Tibial artery (tissue), 4 donors: ENCODE data around the gene FRMD4A.

Source experiments
- DNase-seq, 2 donors: peaks; one replicate each; pipeline ENCODE4 v3.0.0-alpha.2; 2019
- H3K27ac ChIP-seq, 2 donors: fragments of 200-600 bp; sonication (generic) in 1 of 2; 1 replicate in 1 of 2; 2 replicates in 1 of 2; pipeline ENCODE4 v1.5.1; 2018 to 2019; ENCODE audit warnings: mild to moderate bottlenecking in 1 of 2
- H3K27me3 ChIP-seq, 2 donors: fragments of 200-600 bp; sonication (generic) in 1 of 2; one replicate each; pipeline versions ENCODE4 v1.5.1 to v1.6.0; 2016 to 2019
- H3K36me3 ChIP-seq, 3 donors: fragments of 200-600 bp; sonication (generic) in 2 of 3; one replicate each; pipeline ENCODE4 v1.5.1; 2016 to 2019; ENCODE audit warnings: mild to moderate bottlenecking in 2 of 3
- H3K4me1 ChIP-seq, 4 donors: fragments of 200-600 bp; sonication (generic) in 2 of 4; 1 replicate in 3 of 4; 2 replicates in 1 of 4; pipeline ENCODE4 v1.5.1; 2016 to 2019
- H3K4me3 ChIP-seq, 2 donors: fragments of 200-600 bp; sonication (generic) in 1 of 2; 1 replicate in 1 of 2; 2 replicates in 1 of 2; pipeline ENCODE4 v1.5.1; 2018 to 2019; ENCODE audit warnings: mild to moderate bottlenecking in 2 of 2
- H3K9me3 ChIP-seq, 3 donors: fragments of 200-600 bp; sonication (generic) in 1 of 3; one replicate each; pipeline ENCODE4 v1.5.1; 2016 to 2019
- CTCF ChIP-seq, 2 experiments: fragments of 200-600 bp in 1 of 2; fragments of 450-650 bp in 1 of 2; IDR thresholded peaks; one replicate each; pipeline ENCODE4 v1.5.1; 2017 to 2019; ENCODE audit warnings: antibody characterized with exemption in 2 of 2, mild to moderate bottlenecking in 1 of 2, moderate library complexity in 1 of 2
- intact Hi-C: fragments of 100-400 bp; cut with DNase I; formaldehyde crosslinking; loops from one replicate; pipeline ENCODE4 v1.15.0; 2023; ENCODE audit warnings: low total_unique reads

The FRMD4A gene

GRCh38 chr10:13775786-13776775 is 554.6 kb downstream of the FRMD4A start:
- H3K27ac ChIP-seq: no peak overlapping the region
- no peak for TF ChIP-seq CTCF (IDR thresholded peaks at IDR 0.05)
- peaks cover 0 to 5% (median 0%) of the 10 kb centered on the region in 3 donors for H3K36me3 ChIP-seq
- intact Hi-C loops: loop anchor here (5.0 kb wide), 1 partner anchor 164 kb away; no protein-coding TSS in a partner anchor
- no peaks in the 10 kb centered on the region for H3K9me3 ChIP-seq
- no peak for DNase-seq
- H3K4me3 ChIP-seq: no peak overlapping the region
- no peaks in the 10 kb centered on the region for H3K27me3 ChIP-seq
- peaks cover 0 to 15% (median 5%) of the 10 kb centered on the region in 4 donors for H3K4me1 ChIP-seq

GRCh38 chr10:13774303-13774893 is 556.3 kb downstream of the FRMD4A start:
- Histone ChIP-seq H3K9me3 (no peaks in the 10 kb centered on the region), H3K4me1 (peaks cover 0 to 15% (median 5%) of the 10 kb centered on the region in 4 donors), H3K27me3 (no peaks in the 10 kb centered on the region), H3K27ac (no peak overlapping the region), H3K36me3 (no peaks in the 10 kb centered on the region), H3K4me3 (no peak overlapping the region)
- intact Hi-C loops: no loop called here
- no peak for DNase-seq
- TF ChIP-seq CTCF (IDR thresholded peaks at IDR 0.05): no peak

GRCh38 chr10:13773496-13774170 is 557.1 kb downstream of the FRMD4A start:
- H3K27ac ChIP-seq: no peak overlapping the region
- intact Hi-C loops: no loop called here

GRCh38 chr10:13773043-13773442 is 557.7 kb downstream of the FRMD4A start:
- peaks cover 0 to 15% (median 5%) of the 10 kb centered on the region in 4 donors for H3K4me1 ChIP-seq
- no peak for TF ChIP-seq CTCF (IDR thresholded peaks at IDR 0.05)
- no peak overlapping the region for H3K27ac ChIP-seq
- H3K4me3 ChIP-seq: no peak overlapping the region
- no peaks in the 10 kb centered on the region for H3K27me3 ChIP-seq
- intact Hi-C loops: no loop called here
- H3K9me3 ChIP-seq: no peaks in the 10 kb centered on the region
- no peaks in the 10 kb centered on the region for H3K36me3 ChIP-seq
- no peak for DNase-seq

More at GRCh38 chr10:13773496-13774170, 557.1 kb downstream of the FRMD4A start:
- Histone ChIP-seq H3K27me3 (no peaks in the 10 kb centered on the region), H3K4me1 (peaks cover 0 to 15% (median 5%) of the 10 kb centered on the region in 4 donors), H3K9me3 (no peaks in the 10 kb centered on the region), H3K36me3 (no peaks in the 10 kb centered on the region), H3K4me3 (no peak overlapping the region)
- TF ChIP-seq CTCF (IDR thresholded peaks at IDR 0.05): no peak
- DNase-seq: no peak

GRCh38 chr10:13771992-13772391 is 558.7 kb downstream of the FRMD4A start:
- H3K27ac ChIP-seq: no peak overlapping the region
- no peaks in the 10 kb centered on the region for H3K36me3 ChIP-seq
- DNase-seq: no peak
- intact Hi-C loops: no loop called here
- peaks cover 0 to 15% (median 5%) of the 10 kb centered on the region in 4 donors for H3K4me1 ChIP-seq
- H3K4me3 ChIP-seq: no peak overlapping the region
- no peaks in the 10 kb centered on the region for H3K9me3 ChIP-seq
- no peaks in the 10 kb centered on the region for H3K27me3 ChIP-seq
- no peak for TF ChIP-seq CTCF (IDR thresholded peaks at IDR 0.05)
